ENCODE data around the gene FBXO4.

FBXO4 gene

DNA sequence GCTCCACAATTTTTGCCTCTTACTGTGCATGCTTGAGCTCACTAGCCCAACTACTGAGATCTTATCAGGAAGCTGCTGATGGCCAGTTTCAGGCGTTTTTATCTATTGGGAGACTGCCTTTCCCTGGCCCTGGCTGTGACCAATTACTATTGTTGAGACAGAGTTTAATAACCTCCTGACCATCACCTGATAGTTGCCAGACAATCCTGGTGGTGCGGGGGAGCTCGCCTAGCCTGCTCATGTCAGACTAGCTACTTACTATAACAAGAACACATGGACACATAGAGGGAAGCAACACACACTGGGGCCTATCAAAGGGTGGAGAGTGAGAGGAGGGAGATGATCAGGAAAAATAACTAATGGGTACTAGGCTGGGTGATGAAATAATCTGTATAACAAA lies 41.8 kb upstream of the FBXO4 start:
- Histone ChIP-seq H3K36me3 (ENCODE audit: insufficient read depth, insufficient read length, low read length) (no peaks in the 10 kb centered on the region), H3K9me3 (ENCODE audit: insufficient read depth, low read length) (peaks cover 10% of the 10 kb centered on the region), H3K4me3 (ENCODE audit: insufficient read length, low read depth) (no peak overlapping the region), H3K27me3 (ENCODE audit: insufficient read depth, insufficient read length) (no peaks in the 10 kb centered on the region), H3K9ac (ENCODE audit: insufficient read length, low read depth) (no peak overlapping the region), H3K4me1 (ENCODE audit: insufficient read depth, insufficient read length) (no peaks in the 10 kb centered on the region)
- DNase-seq (ENCODE audit: low read depth, low spot score), result no peak
- no peak for TF ChIP-seq YY1 (IDR thresholded peaks at IDR 0.05; ENCODE audit: insufficient read depth, insufficient read length)
- TF ChIP-seq SUZ12 (IDR thresholded peaks at IDR 0.05; ENCODE audit: extremely low read depth, insufficient read depth, insufficient read length), result no peak
- no peak for TF ChIP-seq ZNF274 (IDR thresholded peaks at IDR 0.05; ENCODE audit: low read depth, low read length)

DNA sequence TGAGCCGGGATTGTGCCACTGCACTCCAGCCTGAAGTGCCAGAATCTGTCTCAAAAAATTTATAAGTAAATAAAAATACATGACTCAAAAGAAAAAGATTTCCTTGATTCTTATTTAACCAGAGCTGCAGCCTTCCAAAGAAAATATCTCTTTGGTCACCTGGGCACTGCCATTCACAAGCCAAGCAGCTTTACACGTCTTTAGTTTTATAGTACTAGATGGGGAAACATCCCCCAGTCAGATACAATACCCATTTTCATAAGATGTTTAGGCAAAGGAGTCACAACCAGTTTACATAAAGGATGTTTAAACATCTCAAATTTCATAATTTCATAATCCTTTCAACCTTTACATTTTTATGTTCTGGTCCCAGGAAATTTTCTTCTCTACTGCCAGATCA lies 41.1 kb upstream of the FBXO4 start:
- no peak overlapping the region for H3K9ac ChIP-seq (ENCODE audit: insufficient read length, low read depth)

DNA sequence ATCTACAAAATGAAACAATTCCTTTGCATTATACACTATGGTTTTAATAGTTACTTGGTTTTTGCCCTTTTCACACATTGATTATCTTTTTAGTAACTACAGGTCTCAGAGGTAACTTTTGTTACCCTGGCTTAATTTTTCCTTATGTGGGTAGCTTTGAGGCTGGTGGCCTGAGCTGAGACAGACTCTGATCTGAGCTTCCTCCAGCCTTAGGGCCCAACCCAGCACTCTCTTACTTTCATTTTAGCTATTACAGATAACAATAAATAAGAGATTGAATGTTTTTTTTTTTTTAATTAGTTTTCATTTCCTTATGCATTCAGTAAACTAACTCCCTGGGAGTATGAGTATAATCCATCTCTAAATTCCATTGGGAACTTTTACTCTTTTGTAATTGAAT lies 39.8 kb upstream of the FBXO4 start:
- H3K27me3 ChIP-seq (ENCODE audit: insufficient read depth, insufficient read length), result no peaks in the 10 kb centered on the region
- H3K9me3 ChIP-seq (ENCODE audit: insufficient read depth, low read length), result peaks cover 14% of the 10 kb centered on the region
- no peak for TF ChIP-seq ZNF274 (IDR thresholded peaks at IDR 0.05; ENCODE audit: low read depth, low read length)
- TF ChIP-seq YY1 (IDR thresholded peaks at IDR 0.05; ENCODE audit: insufficient read depth, insufficient read length), result no peak
- TF ChIP-seq SUZ12 (IDR thresholded peaks at IDR 0.05; ENCODE audit: extremely low read depth, insufficient read depth, insufficient read length), result no peak
- H3K36me3 ChIP-seq (ENCODE audit: insufficient read depth, insufficient read length, low read length), result no peaks in the 10 kb centered on the region
- H3K4me3 ChIP-seq (ENCODE audit: insufficient read length, low read depth), result no peak overlapping the region
- no peaks in the 10 kb centered on the region for H3K4me1 ChIP-seq (ENCODE audit: insufficient read depth, insufficient read length)
- no peak for DNase-seq (ENCODE audit: low read depth, low spot score)
- no peak overlapping the region for H3K9ac ChIP-seq (ENCODE audit: insufficient read length, low read depth)

More for the DNA sequence above, 41.1 kb upstream of the FBXO4 start:
- H3K27me3 ChIP-seq (ENCODE audit: insufficient read depth, insufficient read length), result no peaks in the 10 kb centered on the region
- H3K4me3 ChIP-seq (ENCODE audit: insufficient read length, low read depth), result no peak overlapping the region
- H3K36me3 ChIP-seq (ENCODE audit: insufficient read depth, insufficient read length, low read length), result no peaks in the 10 kb centered on the region
- DNase-seq (ENCODE audit: low read depth, low spot score), result no peak
- TF ChIP-seq SUZ12 (IDR thresholded peaks at IDR 0.05; ENCODE audit: extremely low read depth, insufficient read depth, insufficient read length), result no peak
- no peak for TF ChIP-seq ZNF274 (IDR thresholded peaks at IDR 0.05; ENCODE audit: low read depth, low read length)
- TF ChIP-seq YY1 (IDR thresholded peaks at IDR 0.05; ENCODE audit: insufficient read depth, insufficient read length), result no peak
- H3K4me1 ChIP-seq (ENCODE audit: insufficient read depth, insufficient read length), result no peaks in the 10 kb centered on the region
- peaks cover 10% of the 10 kb centered on the region for H3K9me3 ChIP-seq (ENCODE audit: insufficient read depth, low read length)

DNA sequence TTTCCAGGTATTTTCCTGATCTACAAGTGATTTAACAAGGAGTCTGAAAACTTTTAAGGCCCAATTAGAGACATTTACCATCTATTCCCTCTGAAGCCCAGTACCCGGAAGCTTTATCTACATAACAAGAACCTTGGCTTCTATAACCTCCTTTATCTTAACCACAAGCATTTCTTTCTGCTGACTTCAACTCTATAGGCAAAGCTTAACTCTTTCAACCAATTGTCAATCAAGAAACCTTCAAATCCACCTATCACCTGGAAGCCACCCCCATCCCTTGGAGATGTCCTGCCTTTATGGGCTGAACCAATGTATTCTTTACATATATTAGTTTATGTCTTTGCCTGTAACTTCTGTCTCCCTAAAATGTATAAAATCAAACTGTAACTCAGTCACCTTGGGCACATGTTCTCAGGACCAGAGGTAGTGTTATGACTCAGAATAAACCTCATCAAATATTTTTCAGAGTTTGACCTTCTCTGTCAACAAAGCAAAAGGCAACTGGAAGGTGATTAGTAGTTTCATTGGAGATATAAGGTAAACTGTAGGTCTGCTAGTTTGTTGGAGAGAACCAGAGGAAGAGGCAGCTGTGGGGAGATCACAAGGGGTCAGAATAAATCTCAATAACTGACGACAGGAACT lies 33.9 kb upstream of the FBXO4 start:
- Histone ChIP-seq H3K4me3 (ENCODE audit: insufficient read length, low read depth) (no peak overlapping the region), H3K9ac (ENCODE audit: insufficient read length, low read depth) (no peak overlapping the region), H3K4me1 (ENCODE audit: insufficient read depth, insufficient read length) (no peaks in the 10 kb centered on the region), H3K27me3 (ENCODE audit: insufficient read depth, insufficient read length) (no peaks in the 10 kb centered on the region), H3K36me3 (ENCODE audit: insufficient read depth, insufficient read length, low read length) (no peaks in the 10 kb centered on the region), H3K9me3 (ENCODE audit: insufficient read depth, low read length) (peaks cover 24% of the 10 kb centered on the region)
- TF ChIP-seq SUZ12 (IDR thresholded peaks at IDR 0.05; ENCODE audit: extremely low read depth, insufficient read depth, insufficient read length) (no peak), ZNF274 (IDR thresholded peaks at IDR 0.05; ENCODE audit: low read depth, low read length) (no peak), YY1 (IDR thresholded peaks at IDR 0.05; ENCODE audit: insufficient read depth, insufficient read length) (no peak)
- DNase-seq (ENCODE audit: low read depth, low spot score), result no peak

DNA sequence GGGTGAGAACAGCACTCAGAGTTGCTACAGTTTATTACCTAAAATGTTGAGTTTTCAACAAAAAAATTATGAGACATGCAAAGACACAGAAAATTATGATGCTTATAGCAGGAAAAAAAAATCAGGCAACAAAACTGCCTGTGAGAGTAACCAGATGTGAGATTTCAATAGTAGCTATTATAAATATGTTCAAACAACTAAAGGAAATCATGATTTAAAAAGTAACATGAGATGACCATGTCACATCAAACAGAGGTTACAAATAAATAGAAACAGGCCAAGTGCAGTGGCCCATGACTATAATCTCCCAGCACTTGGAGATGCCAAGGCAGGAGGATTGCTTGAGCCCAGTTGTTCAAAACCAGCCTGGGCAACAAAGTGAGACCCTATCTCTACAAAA lies 33.0 kb upstream of the FBXO4 start:
- no peak overlapping the region for H3K9ac ChIP-seq (ENCODE audit: insufficient read length, low read depth)
- H3K9me3 ChIP-seq (ENCODE audit: insufficient read depth, low read length), result peaks cover 19% of the 10 kb centered on the region; the same call in 1 of the 2 replicates
- no peaks in the 10 kb centered on the region for H3K4me1 ChIP-seq (ENCODE audit: insufficient read depth, insufficient read length)
- H3K4me3 ChIP-seq (ENCODE audit: insufficient read length, low read depth), result no peak overlapping the region
- H3K36me3 ChIP-seq (ENCODE audit: insufficient read depth, insufficient read length, low read length), result no peaks in the 10 kb centered on the region
- no peaks in the 10 kb centered on the region for H3K27me3 ChIP-seq (ENCODE audit: insufficient read depth, insufficient read length)
- no peak for DNase-seq (ENCODE audit: low read depth, low spot score)
- TF ChIP-seq ZNF274 (IDR thresholded peaks at IDR 0.05; ENCODE audit: low read depth, low read length), result no peak
- no peak for TF ChIP-seq YY1 (IDR thresholded peaks at IDR 0.05; ENCODE audit: insufficient read depth, insufficient read length)
- TF ChIP-seq SUZ12 (IDR thresholded peaks at IDR 0.05; ENCODE audit: extremely low read depth, insufficient read depth, insufficient read length), result no peak

DNA sequence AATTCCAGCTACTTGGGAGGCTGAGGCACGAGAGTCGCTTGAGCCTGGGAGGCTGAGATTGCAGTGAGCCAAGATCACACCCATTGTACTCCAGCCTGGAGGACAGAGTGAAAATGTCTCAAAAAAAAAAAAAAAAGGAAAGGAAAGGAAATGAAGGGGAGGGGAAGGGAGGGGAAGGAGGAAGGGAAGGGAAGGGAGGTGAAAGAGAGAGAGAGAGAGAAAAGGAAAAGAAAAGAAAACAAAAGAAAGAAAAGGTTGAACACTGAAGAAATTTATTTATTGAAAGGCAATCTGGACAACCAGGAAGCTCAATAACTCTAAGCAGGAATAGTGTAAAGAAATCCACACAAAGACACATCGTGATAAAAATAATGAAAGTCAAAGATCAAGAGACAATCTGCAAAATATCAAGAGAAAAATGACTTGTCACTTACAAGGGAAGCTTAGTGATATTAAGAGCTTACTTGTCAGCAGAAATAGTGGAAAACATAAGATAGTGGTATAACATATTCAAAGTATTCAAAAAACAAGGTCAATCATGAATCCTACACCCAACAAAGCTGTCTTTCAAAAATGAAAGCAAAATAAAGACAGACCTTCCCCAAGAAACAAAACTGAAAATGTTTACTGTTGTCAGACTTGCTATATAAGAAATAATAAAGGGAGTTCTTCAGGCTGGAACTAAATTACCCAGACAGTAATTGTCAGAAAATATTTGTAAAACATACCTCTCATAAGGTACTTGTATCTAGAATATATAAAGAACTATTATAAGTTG lies 31.8 kb upstream of the FBXO4 start:
- Histone ChIP-seq H3K4me1 (ENCODE audit: insufficient read depth, insufficient read length) (no peaks in the 10 kb centered on the region), H3K4me3 (ENCODE audit: insufficient read length, low read depth) (no peak overlapping the region), H3K9ac (ENCODE audit: insufficient read length, low read depth) (no peak overlapping the region), H3K36me3 (ENCODE audit: insufficient read depth, insufficient read length, low read length) (no peaks in the 10 kb centered on the region), H3K9me3 (ENCODE audit: insufficient read depth, low read length) (peaks cover 19% of the 10 kb centered on the region; the same call in 1 of the 2 replicates), H3K27me3 (ENCODE audit: insufficient read depth, insufficient read length) (no peaks in the 10 kb centered on the region)
- no peak for DNase-seq (ENCODE audit: low read depth, low spot score)
- TF ChIP-seq ZNF274 (IDR thresholded peaks at IDR 0.05; ENCODE audit: low read depth, low read length), result no peak
- TF ChIP-seq YY1 (IDR thresholded peaks at IDR 0.05; ENCODE audit: insufficient read depth, insufficient read length), result no peak
- TF ChIP-seq SUZ12 (IDR thresholded peaks at IDR 0.05; ENCODE audit: extremely low read depth, insufficient read depth, insufficient read length), result no peak

DNA sequence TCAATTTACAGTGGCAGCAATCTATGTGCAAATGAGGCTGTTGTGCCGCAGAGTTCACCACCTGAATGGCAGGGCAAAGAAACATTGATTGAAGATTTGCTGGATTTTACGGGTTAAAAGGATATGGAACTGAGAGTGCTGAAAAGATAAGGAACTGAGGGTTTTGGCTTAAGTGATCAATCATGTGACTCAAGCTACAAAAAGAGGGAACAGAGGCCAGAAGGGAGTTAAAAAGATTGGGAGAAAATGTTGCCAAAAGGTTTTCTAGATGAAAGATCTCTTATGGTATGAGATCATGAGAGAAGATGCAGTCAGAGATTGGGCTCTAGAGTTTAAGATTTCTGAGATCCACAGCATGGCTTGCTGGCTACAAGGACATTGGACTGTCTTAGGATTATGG lies 28.9 kb upstream of the FBXO4 start:
- Histone ChIP-seq H3K9me3 (ENCODE audit: insufficient read depth, low read length) (peaks cover 11% of the 10 kb centered on the region; the same call in 1 of the 2 replicates), H3K9ac (ENCODE audit: insufficient read length, low read depth) (no peak overlapping the region), H3K36me3 (ENCODE audit: insufficient read depth, insufficient read length, low read length) (no peaks in the 10 kb centered on the region), H3K4me1 (ENCODE audit: insufficient read depth, insufficient read length) (no peaks in the 10 kb centered on the region), H3K4me3 (ENCODE audit: insufficient read length, low read depth) (no peak overlapping the region), H3K27me3 (ENCODE audit: insufficient read depth, insufficient read length) (no peaks in the 10 kb centered on the region)
- TF ChIP-seq ZNF274 (IDR thresholded peaks at IDR 0.05; ENCODE audit: low read depth, low read length) (no peak), SUZ12 (IDR thresholded peaks at IDR 0.05; ENCODE audit: extremely low read depth, insufficient read depth, insufficient read length) (no peak), YY1 (IDR thresholded peaks at IDR 0.05; ENCODE audit: insufficient read depth, insufficient read length) (no peak)
- DNase-seq (ENCODE audit: low read depth, low spot score), result no peak

Measured in NT2/D1 (cell line).